ENCODE measurements around the gene R3HDM4. TPM values are rescaled to one million over a fixed set of nuclear protein-coding genes. Genes with fewer than 3 reads are reported as not detected.

The R3HDM4 gene
- total RNA-seq, 1 donor from 2014 or later = 35.8 TPM

DNA sequence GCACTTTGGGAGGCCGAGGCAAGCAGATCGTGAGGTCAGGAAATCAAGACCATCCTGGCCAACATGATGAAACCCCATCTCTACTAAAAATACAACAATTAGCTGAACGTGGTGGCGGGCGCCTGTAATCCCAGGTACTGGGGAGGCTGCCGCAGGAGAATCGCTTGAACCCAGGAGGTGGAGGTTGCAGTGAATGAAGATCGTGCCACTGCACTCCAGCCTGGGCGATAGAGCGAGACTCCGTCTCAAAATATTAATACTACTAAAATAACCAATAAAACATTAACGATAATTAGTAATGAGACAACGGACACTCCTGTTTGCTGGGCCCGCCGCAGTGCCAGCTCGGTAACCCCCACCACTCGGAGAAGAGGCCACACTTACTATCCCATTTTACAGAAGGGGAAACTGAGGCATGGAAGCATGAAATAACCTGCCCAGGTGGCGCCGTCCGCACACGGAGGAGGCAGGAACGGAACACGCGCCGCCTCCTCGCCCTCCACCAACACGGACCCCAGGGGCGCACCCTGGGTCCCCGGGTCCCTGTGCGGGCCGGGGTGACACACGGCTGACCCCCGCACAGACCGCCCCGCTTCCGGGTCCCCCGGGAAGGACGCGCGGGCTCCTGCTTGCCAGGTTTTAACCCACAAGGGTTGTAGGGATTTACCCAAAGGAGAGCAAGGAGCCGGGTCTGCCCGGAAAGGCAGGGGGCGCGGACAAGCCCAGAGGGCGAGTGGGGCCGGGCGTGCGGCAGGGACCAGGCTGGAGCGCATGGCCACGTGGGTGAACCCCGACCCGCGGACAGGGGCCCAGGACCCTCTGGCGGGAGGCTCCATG, 1.6 kb downstream of the R3HDM4 start:
- TF ChIP-seq, protein P1, sequence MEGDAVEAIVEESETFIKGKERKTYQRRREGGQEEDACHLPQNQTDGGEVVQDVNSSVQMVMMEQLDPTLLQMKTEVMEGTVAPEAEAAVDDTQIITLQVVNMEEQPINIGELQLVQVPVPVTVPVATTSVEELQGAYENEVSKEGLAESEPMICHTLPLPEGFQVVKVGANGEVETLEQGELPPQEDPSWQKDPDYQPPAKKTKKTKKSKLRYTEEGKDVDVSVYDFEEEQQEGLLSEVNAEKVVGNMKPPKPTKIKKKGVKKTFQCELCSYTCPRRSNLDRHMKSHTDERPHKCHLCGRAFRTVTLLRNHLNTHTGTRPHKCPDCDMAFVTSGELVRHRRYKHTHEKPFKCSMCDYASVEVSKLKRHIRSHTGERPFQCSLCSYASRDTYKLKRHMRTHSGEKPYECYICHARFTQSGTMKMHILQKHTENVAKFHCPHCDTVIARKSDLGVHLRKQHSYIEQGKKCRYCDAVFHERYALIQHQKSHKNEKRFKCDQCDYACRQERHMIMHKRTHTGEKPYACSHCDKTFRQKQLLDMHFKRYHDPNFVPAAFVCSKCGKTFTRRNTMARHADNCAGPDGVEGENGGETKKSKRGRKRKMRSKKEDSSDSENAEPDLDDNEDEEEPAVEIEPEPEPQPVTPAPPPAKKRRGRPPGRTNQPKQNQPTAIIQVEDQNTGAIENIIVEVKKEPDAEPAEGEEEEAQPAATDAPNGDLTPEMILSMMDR (IDR thresholded peaks at IDR 0.05; ENCODE audit: insufficient read depth, low read length, severe bottlenecking) = no peak
- FAIRE-seq (no peak), DNase-seq (ENCODE audit: low read depth) (no peak)
- Histone ChIP-seq H3K27me3 (ENCODE audit: control insufficient read depth, insufficient read depth, low read length) (no peaks in the 10 kb centered on the region), H3K4me3 (ENCODE audit: low read depth, low read length) (peak overlapping the region; percentile 88), H3K36me3 (ENCODE audit: control insufficient read depth, insufficient read depth, low read length) (peaks cover 2% of the 10 kb centered on the region)

DNA sequence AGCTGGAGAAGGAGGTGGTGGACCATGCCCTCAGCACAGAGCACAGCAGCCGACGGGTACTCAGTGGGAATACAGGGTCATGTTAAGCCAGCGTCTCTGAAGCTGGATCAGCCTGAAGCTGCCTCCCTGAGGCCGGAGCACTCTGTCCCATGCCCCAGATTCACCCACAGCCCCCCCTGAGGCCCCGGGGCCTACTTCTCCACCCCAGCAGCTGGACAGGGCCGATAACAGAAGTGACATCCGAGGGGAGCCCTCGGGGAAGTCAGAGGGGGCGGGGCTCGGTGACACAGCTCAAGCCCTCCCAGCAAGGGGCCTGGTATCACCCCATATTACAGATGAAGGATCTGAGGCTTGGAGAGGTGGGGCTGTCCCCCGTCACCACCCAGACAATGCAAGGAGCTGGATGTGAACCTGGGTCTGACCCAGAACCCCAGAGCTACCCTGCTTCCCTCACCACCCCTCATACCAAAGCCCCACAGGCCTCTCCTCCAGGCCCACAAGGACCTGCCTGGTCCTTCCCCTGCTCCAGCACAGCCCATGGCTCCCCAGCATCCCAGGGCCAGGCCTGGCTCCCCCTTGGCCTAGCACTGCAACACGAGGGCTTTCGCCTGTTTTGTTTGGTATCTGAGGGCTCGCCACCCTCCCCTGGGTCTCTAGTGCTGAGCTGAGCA, 5.7 kb downstream of the R3HDM4 start:
- FAIRE-seq (no peak), DNase-seq (ENCODE audit: low read depth) (no peak)
- no peak overlapping the region for H3K4me3 ChIP-seq (ENCODE audit: low read depth, low read length)
- no peaks in the 10 kb centered on the region for H3K27me3 ChIP-seq (ENCODE audit: control insufficient read depth, insufficient read depth, low read length)
- TF ChIP-seq, protein P1 (IDR thresholded peaks at IDR 0.05; ENCODE audit: insufficient read depth, low read length, severe bottlenecking) = no peak
- H3K36me3 ChIP-seq (ENCODE audit: control insufficient read depth, insufficient read depth, low read length) = peaks cover 6% of the 10 kb centered on the region

DNA sequence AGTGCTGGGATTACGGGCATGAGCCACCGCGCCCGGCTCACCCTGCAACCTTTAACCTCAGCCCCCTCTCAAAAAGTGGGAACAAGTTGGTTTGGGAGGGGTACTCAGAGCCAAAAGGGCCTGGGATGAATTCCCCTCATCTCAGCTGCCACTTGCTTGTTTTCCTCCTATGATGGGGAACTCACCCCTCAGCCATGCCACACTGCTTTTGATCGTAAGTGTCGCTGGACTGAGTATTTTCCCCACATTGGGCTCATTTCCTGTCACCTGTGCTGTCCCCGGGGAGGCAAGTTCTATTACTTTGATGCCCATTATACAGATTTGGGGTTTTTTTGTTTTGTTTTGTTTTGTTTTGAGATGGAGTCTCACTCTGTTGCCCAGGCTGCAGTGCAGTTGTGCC, 6.5 kb downstream of the R3HDM4 start:
- Histone ChIP-seq H3K36me3 (ENCODE audit: control insufficient read depth, insufficient read depth, low read length) (peaks cover 10% of the 10 kb centered on the region), H3K4me3 (ENCODE audit: low read depth, low read length) (no peak overlapping the region), H3K27me3 (ENCODE audit: control insufficient read depth, insufficient read depth, low read length) (no peaks in the 10 kb centered on the region)
- FAIRE-seq (no peak), DNase-seq (ENCODE audit: low read depth) (no peak)
- TF ChIP-seq, protein P1 (IDR thresholded peaks at IDR 0.05; ENCODE audit: insufficient read depth, low read length, severe bottlenecking) = no peak

DNA sequence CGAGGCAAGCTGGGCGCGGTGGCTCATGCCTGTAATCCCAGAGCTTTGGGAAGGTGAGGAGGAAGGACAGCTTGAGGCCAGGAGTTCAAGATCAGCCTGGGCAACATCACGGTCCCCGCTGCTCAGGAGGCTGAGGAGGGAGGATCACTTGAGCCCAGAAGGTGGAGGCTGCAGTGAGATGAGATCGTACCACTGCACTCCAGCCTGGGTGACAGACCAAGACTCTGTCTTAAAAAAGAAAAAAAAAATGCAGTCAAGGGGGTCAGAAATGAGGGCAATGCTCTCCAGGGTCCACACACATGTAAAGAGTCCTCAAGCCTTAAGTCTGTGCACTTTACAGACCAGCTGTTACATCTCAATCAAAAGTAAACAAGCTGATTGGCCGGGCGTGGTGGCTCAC, 8.5 kb downstream of the R3HDM4 start:
- Histone ChIP-seq H3K36me3 (ENCODE audit: control insufficient read depth, insufficient read depth, low read length) (peaks cover 19% of the 10 kb centered on the region), H3K27me3 (ENCODE audit: control insufficient read depth, insufficient read depth, low read length) (no peaks in the 10 kb centered on the region), H3K4me3 (ENCODE audit: low read depth, low read length) (no peak overlapping the region)
- DNase-seq (ENCODE audit: low read depth) = no peak
- TF ChIP-seq, protein P1 (IDR thresholded peaks at IDR 0.05; ENCODE audit: insufficient read depth, low read length, severe bottlenecking) = no peak
- FAIRE-seq = no peak

DNA sequence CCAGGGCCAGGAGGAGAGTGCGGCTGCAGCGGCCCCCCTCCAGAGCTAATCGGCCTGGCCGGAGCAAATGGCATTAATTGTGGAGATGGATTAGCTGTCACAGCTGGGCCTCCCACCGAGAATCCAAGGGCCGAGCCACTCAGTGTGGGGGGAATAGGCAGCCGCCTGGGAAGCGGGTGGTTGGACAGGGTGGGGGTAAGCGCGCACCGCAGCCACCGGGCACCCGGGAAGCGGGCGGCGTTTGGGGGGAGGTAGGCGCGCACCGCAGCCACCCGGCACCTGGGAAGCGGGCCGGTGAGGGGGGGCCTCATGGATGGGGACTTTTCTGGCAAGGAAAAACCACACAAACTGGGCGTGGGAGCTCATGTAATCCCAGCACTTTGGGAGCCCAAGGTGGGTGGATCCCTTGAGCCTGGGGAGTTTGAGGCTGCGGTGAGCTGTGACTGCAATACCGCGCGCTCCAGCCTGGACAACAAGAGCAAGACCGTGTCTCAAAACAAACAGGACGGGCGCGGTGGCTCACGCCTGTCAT, 9.7 kb downstream of the R3HDM4 start:
- FAIRE-seq (no peak), DNase-seq (ENCODE audit: low read depth) (no peak)

More for the DNA sequence above, 9.7 kb downstream of the R3HDM4 start:
- Histone ChIP-seq H3K27me3 (ENCODE audit: control insufficient read depth, insufficient read depth, low read length) (no peaks in the 10 kb centered on the region), H3K4me3 (ENCODE audit: low read depth, low read length) (no peak overlapping the region), H3K36me3 (ENCODE audit: control insufficient read depth, insufficient read depth, low read length) (peaks cover 24% of the 10 kb centered on the region)
- TF ChIP-seq, protein P1 (IDR thresholded peaks at IDR 0.05; ENCODE audit: insufficient read depth, low read length, severe bottlenecking) = no peak
